Measurements from ENCODE around the gene HLA-F. TPM values are rescaled to one million over a fixed set of nuclear protein-coding genes. Genes with fewer than 3 reads are reported as not detected.

HLA-F gene
- total RNA-seq, 1 donor from 2014 or later = 2.5 TPM

GRCh38 chr6:29737707-29738630 lies 14.7 kb downstream of the HLA-F start:
- no peak overlapping the region for H3K4me3 ChIP-seq (ENCODE audit: low read depth, low read length)
- no peak for DNase-seq (ENCODE audit: low read depth)
- peak; percentile 97 for TF ChIP-seq CTCF (conservative IDR thresholded peaks at IDR 0.05; ENCODE audit: low read depth, low read length)

GRCh38 chr6:29739136-29739881 lies 16.1 kb downstream of the HLA-F start:
- TF ChIP-seq CTCF (conservative IDR thresholded peaks at IDR 0.05; ENCODE audit: low read depth, low read length) = no peak
- H3K4me3 ChIP-seq (ENCODE audit: low read depth, low read length) = no peak overlapping the region
- DNase-seq (ENCODE audit: low read depth) = no peak

GRCh38 chr6:29739882-29740261 lies 16.6 kb downstream of the HLA-F start:
- no peak overlapping the region for H3K4me3 ChIP-seq (ENCODE audit: low read depth, low read length)

DNA sequence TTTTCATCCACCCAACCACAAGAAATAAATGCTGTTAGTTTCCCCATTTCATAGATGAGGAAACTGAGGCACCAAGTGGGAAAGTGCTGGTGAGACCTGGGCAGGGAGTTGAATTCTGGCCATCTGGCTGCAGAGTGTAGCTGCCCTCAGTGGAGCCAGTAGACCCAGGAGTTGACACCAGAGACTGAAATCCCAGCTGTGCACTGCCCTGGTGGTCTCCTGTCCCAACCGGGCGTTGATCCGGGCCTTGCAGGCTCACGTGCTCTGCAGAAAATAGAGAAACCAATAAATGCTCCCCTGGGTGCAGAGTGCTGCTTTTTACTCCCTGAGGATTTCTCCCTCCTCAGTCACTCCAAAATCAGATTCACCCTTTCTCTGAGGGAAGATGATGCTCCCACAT lies 18.4 kb downstream of the HLA-F start:
- no peak overlapping the region for H3K4me3 ChIP-seq (ENCODE audit: low read depth, low read length)
- TF ChIP-seq CTCF (conservative IDR thresholded peaks at IDR 0.05; ENCODE audit: low read depth, low read length) = no peak
- no peak for DNase-seq (ENCODE audit: low read depth)

More at GRCh38 chr6:29739882-29740261, 16.6 kb downstream of the HLA-F start:
- no peak for TF ChIP-seq CTCF (conservative IDR thresholded peaks at IDR 0.05; ENCODE audit: low read depth, low read length)
- DNase-seq (ENCODE audit: low read depth) = no peak

DNA sequence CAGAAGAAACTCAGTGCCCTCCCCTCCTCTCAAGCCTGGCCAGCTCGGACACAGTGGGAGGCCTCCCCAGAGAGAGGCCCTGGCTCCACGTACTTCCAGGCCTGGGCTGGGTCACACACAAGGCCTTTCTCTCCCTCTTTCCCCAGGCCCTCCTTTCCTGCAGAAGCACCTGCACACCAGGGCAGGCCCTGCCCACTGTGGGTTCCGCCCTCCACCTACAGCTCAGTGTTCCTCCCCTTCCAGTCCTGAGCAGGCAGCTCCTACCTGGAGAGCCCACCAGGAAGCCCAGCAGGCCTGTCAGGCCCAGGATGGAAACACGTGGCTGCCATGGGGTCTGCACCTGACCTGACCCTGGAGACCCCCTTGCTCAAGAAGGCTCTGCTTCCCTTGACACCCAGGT lies 18.9 kb downstream of the HLA-F start:
- TF ChIP-seq CTCF (conservative IDR thresholded peaks at IDR 0.05; ENCODE audit: low read depth, low read length) = no peak
- no peak for DNase-seq (ENCODE audit: low read depth)
- H3K4me3 ChIP-seq (ENCODE audit: low read depth, low read length) = no peak overlapping the region

GRCh38 chr6:29743025-29743424 lies 19.8 kb downstream of the HLA-F start:
- no peak for DNase-seq (ENCODE audit: low read depth)
- TF ChIP-seq CTCF (conservative IDR thresholded peaks at IDR 0.05; ENCODE audit: low read depth, low read length) = no peak
- no peak overlapping the region for H3K4me3 ChIP-seq (ENCODE audit: low read depth, low read length)
